Measurements from ENCODE around the gene FNDC4.

DNA sequence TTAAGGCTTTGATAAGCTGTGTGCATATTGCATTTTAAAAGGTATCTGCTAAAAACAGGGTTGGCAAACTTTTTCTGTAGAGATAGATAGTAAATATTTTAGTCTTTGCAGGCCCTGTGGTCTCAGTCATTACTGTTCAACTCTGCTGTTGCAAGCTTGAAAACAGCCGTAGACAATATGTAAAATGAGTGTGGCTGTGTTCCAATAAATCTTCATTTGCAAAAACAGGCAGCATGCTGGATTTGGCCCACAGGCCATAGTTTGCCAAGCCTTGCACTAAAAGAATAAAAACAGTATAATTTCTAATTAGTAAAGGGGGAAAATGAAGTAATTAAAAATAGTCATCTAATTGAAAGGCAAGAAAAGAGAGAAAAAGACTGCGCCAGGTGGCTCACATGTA lies 37.0 kb upstream of the FNDC4 start:
- no peak for TF ChIP-seq YY1 (IDR thresholded peaks at IDR 0.05; ENCODE audit: insufficient read depth, insufficient read length)
- no peak for TF ChIP-seq ZNF274 (IDR thresholded peaks at IDR 0.05; ENCODE audit: low read depth, low read length)
